H54 (cell line): ENCODE measurements around the gene C6orf62.
"Not testable (repeated sequence)": the region's sequence is repeated elsewhere in the genome, so short reads cannot be mapped to it uniquely, and the experiment has no call there.

ENCODE experiments used
- DNase-seq: peaks from one replicate; pipeline ENCODE4 v3.0.0; 2011; ENCODE audit warnings: low spot score, mixed read lengths; ENCODE audit not compliant: insufficient read length
- FAIRE-seq: peaks from 3 replicates; lab custom pipeline; 2011; peaks lifted over from hg19 to GRCh38; lab: Jason Lieb, UNC
- POLR2A ChIP-seq: IDR thresholded peaks from 2 replicates; pipeline ENCODE4 v1.6.1; 2011; ENCODE audit warnings: low read depth, mild to moderate bottlenecking, low read length

Gene C6orf62

DNA sequence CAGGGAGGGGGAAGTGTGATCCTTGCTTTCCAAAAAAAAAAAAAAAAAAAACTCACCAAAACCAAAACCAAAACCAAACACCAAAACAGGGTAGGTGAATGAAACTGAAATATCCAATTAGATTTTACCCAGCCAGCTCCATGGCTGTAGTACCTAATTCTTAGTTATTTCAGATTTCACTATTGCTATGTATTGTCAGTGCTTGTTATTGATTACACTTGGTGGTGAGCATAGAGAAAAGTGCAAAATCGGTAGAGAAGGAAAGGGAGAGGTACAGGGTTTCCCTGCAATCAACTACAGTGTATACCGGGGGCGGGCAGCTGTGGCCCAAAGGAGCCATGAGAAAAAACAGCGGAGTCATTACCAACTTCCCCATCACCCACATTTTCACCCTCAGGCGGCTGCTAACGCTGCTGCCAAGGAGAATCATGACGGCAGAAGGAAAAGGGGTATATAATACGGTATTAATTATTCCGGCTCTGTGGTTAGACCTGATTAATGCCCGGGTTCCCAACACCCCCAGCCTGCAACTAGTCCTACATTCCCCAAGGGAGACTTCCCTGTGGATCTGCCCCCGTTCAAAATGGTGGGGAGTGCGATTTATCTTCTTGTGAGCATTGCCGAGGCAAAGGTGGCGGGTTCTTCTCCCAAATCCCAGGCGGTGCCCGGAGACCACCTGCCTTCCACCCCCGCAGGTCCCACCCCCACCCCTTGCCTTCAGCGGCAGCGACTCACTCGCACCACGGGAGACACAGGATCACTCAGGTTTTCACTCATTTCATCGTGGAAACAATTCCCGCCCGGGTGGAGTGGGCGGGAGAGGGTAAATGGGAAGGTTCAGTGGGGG, at the start of gene C6orf62:
Gene C6orf62 (minus strand): TSS at position 30 of the 847 bp plus-strand sequence. CDS start 486 bp downstream, outside the sequence.
- no peak for TF ChIP-seq POLR2A
- FAIRE-seq (no peak), DNase-seq (no peak)

DNA sequence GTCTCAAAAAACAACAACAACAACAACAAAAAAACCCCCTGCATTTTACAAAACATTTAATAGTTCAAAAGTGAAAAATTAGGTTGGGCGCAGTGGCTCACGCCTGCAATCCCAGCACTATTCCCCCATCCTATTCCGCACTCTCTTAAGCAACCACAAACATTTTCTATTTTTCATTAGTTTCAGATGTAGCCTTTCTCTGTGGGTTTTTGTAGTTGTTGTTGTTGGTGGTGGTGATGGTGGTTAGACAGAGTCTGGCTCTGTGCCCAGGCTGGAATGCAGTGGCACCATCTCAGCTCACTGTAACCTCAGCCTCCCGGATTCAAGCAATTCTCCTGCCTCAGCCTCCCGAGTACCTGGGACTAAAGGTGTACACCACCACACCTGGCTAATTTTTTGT, 49.4 kb upstream of the C6orf62 start:
- TF ChIP-seq POLR2A, result no peak
- no peak for FAIRE-seq
- DNase-seq, result no peak

DNA sequence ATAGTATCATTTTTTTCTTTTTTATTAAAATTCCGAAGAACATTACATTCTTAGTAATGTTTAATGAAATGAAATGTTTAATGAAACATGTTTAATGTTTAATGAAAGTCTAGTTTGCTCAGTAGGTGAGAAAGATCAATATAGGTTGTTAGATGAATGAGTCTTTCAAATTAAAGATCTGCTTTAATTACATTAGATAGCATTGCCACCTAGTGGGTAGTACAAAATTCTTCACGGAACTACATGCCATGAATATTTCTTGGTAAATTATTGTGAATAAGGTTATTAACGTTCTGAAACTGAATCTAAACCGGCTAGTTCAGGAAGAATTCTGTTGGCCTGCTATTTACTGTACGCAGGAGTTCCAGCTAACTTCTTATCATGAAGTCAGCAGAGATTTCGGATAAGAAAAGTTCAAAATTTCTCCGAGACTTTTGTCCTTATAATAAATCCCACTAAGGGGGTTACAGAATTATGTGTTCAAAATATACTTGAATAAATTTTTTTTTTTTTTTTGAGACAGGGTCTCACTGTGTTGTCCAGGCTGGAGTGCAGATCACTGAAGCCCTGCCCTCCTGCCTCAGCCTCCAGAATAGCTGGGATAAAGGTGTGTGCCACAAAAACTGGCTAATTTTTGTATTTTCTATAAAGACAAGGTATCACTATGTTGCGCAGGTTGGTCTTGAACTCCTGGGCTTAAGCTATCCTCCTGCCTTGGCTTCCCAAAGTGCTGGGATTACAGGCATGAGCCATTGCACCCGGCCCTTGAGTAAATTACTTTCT, 47.9 kb upstream of the C6orf62 start:
- FAIRE-seq (no peak), DNase-seq (peak; percentile 21)

DNA sequence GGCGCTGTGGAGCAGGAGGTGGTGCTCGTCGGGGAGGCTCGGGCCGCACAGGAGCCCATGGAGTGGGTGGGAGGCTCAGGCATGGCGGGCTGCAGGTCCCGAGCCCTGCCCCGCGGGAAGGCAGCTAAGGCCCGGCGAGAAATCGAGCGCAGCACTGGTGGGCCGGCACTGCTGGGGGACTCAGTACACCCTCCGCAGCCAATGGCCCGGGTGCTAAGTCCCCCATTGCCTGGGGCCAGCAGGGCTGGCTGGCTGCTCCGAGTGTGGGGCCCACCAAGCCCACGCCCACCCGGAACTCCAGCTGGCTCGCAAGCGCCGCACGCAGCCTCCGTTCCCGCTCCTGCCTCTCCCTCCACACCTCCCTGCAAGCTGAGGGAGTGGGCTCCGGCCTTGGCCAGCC, 47.0 kb upstream of the C6orf62 start:
- not testable (repeated sequence) for FAIRE-seq, DNase-seq

More for the DNA sequence above, 47.9 kb upstream of the C6orf62 start:
- no peak for TF ChIP-seq POLR2A

DNA sequence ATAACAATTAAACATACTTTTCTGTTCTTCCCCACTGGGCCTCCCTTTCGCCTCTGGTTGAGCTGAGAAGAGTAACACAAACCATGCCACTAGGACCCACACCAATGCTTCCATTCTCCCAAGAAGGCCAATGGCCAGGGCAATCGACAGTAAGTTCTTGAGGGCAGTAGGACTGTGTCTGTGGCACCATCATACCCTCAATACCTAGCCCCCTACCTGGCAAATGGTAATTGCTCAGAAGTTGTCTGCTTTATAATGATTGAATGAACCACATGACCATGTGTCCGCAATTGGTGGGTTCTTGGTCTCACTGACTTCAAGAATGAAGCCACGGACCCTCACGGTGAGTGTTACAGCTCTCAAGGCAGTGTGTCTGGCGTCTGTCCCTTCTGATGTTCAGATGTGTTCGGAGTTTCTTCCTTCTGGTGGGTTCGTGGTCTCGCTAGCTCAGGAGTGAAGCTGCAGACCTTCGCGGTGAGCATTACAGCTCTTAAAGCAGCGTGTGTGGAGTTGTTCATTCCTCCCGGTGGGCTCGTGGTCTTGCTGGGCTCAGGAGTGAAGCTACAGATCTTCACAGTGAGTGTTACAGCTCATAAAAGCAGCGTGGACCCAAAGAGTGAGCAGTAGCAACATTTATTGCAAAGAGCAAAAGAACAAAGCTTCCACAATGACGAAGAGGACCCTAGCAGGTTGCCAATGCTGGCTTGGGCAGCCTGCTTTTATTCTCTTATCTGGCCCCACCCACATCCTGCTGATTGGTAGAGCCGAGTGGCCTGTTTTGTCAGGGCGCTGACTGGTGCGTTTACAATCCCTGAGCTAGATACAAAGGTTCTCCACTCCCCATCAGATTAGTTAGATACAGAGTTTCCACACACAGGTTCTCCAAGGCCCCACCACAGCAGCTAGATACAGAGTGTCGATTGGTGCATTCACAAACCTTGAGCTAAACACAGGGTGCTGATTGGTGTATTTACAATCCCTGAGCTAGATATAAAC, 46.2 kb upstream of the C6orf62 start:
- not testable (repeated sequence) for FAIRE-seq, DNase-seq

DNA sequence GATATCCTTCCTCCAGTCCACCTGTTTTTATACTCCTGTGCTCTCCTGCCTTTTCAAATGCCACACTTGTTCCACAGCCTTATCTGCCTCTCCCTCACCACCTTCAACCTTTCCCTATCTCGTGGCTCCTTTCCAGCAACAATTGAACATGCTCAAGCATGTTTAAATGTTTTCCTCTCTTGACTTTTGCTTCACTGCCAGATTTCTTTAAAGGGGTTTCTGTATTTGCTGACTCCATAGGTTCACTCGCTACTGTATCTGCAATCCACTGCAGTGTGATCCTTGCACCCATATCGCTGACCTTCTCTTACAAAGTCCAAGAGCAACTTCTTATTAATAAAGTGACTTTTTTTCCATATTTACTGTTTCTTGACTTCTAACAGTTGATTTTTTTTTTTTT, 44.6 kb upstream of the C6orf62 start:
- DNase-seq (no peak), FAIRE-seq (no peak)
- no peak for TF ChIP-seq POLR2A

DNA sequence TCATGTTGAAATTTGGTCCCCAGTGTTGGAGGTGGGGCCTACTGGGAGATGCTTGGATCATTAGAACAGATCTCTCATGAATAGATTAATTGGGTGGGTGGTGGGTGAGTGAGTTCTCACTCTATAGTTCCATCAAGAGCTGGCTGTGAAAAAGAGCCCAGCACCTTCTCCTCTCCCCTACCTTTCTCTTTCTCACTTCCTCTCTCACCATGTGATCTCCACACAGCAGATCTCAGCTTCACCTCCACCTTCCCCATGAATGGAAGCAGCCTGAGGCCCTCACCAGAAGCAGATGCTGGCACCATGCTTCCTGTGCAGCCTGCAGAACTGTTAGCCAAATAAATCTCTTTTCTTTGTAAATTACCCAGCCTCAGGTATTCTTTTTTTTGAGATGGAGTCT, 42.9 kb upstream of the C6orf62 start:
- no peak for DNase-seq
- no peak for TF ChIP-seq POLR2A
- no peak for FAIRE-seq

DNA sequence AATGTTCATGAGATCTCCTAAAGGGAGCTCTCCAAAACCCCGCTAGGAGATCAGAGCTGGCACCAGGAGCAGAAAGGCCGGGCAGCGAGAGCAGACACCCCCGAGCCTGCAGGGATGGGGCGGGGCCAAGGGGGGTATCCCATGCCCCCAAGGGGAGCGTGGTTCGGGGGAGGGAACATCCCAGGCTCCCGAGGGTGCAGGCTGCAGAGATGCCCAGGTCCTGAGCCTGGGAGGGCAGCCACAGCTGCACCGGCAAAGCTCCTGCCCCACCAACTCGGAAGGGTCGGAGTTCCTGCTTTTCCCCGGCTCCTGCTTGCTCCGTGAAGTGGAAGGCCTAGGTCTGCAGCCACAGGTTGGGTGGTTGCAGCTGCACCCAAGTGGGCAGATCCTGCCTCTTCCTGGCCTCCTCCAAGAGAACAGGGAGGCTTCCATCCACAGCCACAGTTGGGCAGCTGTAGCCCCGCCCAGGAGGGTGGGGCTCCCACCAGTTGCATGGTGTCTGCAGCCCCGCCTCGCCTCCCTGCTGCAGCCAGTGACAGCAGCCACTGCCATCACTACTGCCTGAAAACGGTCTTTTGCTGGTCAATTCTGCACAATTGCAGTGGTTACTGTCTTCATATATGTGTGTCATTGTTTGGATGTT, 42.4 kb upstream of the C6orf62 start:
- FAIRE-seq, result no peak
- peak; percentile 23 for DNase-seq
- no peak for TF ChIP-seq POLR2A

DNA sequence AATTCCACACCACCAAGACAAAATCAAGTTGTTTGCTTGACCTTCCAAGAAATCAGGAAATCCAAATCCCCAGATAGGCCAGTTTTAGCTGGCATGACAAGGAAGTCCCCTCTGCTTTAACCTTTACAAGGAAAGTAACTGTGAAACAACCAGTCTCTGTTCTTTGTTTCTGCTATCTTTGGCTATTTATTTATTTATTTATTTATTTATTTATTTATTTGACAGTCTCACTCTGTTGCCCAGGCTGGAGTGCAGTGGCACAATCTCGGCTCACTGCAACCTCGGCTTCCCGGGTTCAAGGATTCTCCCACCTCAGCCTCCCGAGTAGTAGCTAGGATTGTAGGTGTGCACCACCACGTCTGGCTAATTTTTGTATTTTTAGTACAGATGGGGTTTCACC, 41.3 kb upstream of the C6orf62 start:
- no peak for FAIRE-seq
- no peak for TF ChIP-seq POLR2A
- DNase-seq, result no peak

DNA sequence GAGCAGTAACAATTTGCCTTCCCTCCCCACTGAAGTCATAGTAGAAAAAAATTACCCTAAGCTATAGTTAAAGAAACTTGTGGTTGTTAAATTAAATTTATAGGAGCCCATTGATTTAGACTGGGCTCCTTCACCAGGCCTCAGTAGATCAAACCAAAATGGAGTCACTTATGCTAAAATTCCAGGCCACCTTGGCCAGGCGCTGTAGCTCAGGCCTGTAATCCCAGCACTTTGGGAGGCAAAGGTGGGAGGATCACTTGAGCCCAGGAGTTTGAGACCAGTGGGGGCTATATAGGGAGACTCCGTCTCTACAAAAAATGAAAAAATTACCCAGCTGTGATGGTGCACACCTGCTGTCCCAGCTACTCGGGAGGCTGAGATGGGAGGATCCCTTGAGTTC, 40.8 kb upstream of the C6orf62 start:
- FAIRE-seq, result no peak
- DNase-seq, result no peak
- TF ChIP-seq POLR2A, result no peak

DNA sequence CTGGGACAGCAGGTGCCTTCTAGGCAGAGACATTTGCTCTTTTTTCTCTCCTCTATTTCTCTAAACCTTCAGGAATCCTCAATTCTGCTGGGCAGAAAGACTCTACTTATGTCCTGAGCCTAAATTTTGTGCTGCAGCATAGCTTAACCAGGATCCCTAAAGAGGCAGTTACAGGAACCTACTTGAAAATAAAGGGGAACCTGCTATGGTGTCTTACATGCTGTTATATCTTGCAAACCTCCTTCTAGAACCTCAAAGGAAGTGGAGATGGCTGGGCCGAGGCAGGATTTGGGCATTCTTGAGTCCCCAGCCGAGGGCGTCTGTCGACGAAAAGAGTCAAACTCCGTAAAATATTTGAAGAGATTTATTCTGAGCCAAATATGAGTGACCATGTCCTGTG, 38.7 kb upstream of the C6orf62 start:
- no peak for TF ChIP-seq POLR2A
- DNase-seq (no peak), FAIRE-seq (no peak)

DNA sequence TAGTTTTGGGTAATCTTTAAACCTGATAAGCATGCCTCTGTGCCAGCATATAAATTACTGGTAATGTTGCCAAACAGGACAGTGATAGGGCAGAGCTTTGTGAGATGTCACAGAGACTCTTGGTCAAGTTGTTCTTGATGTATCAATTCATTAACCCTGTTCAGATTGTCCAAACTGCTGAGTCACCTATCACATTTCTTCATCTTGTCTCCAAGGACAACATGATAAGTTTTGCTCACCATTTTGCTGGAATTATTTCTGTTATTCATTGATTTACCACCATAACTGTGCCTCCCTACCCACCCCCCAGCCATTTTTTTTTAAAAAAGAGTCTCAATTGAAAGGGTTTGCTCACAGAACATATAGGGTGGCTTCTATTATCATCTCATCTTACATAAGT, 36.3 kb upstream of the C6orf62 start:
- FAIRE-seq (no peak), DNase-seq (no peak)
- TF ChIP-seq POLR2A, result no peak

DNA sequence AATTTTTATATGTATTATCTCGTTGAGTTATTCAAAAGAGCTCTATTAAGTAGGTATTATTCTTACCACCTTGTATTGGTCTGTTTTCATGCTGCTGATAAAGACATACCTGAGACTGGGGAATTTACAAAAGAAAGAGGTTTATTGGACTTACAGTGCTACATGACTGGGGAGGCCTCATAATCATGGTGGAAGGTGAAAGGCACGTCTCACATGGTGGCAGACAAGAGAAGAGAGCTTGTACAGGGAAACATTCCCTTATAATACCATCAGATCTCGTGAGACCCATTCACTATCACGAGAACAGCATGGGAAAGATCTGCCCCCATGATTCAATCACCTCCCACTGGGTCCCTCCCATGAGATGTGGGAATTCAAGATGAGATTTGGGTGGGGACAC, 35.4 kb upstream of the C6orf62 start:
- FAIRE-seq, DNase-seq: not testable (repeated sequence)
